Esophagus (tissue), 2 donors: ENCODE measurements around the gene INO80E. TPM values are rescaled to one million over a fixed set of nuclear protein-coding genes. Genes with fewer than 3 reads are reported as not detected.
"Not testable (repeated sequence)": the region's sequence is repeated elsewhere in the genome, so short reads cannot be mapped to it uniquely, and the experiment has no call there.

Experiments used
- H3K27ac ChIP-seq, 2 donors: one replicate each; pipeline ENCODE4 v1.5.1; 2013; ENCODE audit warnings: low read depth in 2 of 2, mild to moderate bottlenecking in 2 of 2, inconsistent platforms in 1 of 2, low read length in 1 of 2, moderate library complexity in 1 of 2
- H3K27me3 ChIP-seq, 2 donors: one replicate each; pipeline ENCODE4 v1.6.1; 2013; ENCODE audit warnings: low read length in 2 of 2, control low read depth in 1 of 2, mild to moderate bottlenecking in 1 of 2; ENCODE audit not compliant: insufficient read depth in 2 of 2, control insufficient read depth in 1 of 2
- H3K36me3 ChIP-seq, 2 donors: one replicate each; pipeline ENCODE4 v1.6.1; 2013; ENCODE audit warnings: low read length in 1 of 2; ENCODE audit not compliant: control insufficient read depth in 2 of 2, insufficient read depth in 2 of 2
- H3K4me1 ChIP-seq, 2 donors: one replicate each; pipeline ENCODE4 v1.6.1; 2013; ENCODE audit warnings: low read length in 1 of 2; ENCODE audit not compliant: control insufficient read depth in 2 of 2, insufficient read depth in 2 of 2
- H3K4me3 ChIP-seq, 2 donors: one replicate each; pipeline ENCODE4 v1.5.1; 2013; ENCODE audit warnings: low read length in 2 of 2, mild to moderate bottlenecking in 2 of 2, low read depth in 1 of 2, moderate library complexity in 1 of 2
- H3K9me3 ChIP-seq, 2 donors: one replicate each; pipeline ENCODE4 v1.6.1; 2013; ENCODE audit warnings: mild to moderate bottlenecking in 2 of 2, low read depth in 1 of 2, low read length in 1 of 2, moderate library complexity in 1 of 2; ENCODE audit not compliant: control insufficient read depth in 2 of 2, insufficient read depth in 1 of 2
- WGBS, 2 donors: extraction: QIAGEN DNeasy Blood & Tissue Kit; methylation state at CpG; one replicate each; pipeline ENCODE4 v1.1.7; 2013; 5-methylcytosine and 5-hydroxymethylcytosine counted together
- polyA plus RNA-seq, 2 donors: library from polyadenylated mRNA; stranded (reverse); fragments of 200-250 nt; gene quantifications; one replicate each; pipeline ENCODE4 v1.2.3, GENCODE V29; 2013
- donor health status: healthy with polysubstance abuse.
- donor health status: Bipolar disorder and iron deficiency.

The INO80E gene, protein sequence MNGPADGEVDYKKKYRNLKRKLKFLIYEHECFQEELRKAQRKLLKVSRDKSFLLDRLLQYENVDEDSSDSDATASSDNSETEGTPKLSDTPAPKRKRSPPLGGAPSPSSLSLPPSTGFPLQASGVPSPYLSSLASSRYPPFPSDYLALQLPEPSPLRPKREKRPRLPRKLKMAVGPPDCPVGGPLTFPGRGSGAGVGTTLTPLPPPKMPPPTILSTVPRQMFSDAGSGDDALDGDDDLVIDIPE
- polyA plus RNA-seq: 10 to 100 TPM; 46.4 to 82.1 TPM

DNA sequence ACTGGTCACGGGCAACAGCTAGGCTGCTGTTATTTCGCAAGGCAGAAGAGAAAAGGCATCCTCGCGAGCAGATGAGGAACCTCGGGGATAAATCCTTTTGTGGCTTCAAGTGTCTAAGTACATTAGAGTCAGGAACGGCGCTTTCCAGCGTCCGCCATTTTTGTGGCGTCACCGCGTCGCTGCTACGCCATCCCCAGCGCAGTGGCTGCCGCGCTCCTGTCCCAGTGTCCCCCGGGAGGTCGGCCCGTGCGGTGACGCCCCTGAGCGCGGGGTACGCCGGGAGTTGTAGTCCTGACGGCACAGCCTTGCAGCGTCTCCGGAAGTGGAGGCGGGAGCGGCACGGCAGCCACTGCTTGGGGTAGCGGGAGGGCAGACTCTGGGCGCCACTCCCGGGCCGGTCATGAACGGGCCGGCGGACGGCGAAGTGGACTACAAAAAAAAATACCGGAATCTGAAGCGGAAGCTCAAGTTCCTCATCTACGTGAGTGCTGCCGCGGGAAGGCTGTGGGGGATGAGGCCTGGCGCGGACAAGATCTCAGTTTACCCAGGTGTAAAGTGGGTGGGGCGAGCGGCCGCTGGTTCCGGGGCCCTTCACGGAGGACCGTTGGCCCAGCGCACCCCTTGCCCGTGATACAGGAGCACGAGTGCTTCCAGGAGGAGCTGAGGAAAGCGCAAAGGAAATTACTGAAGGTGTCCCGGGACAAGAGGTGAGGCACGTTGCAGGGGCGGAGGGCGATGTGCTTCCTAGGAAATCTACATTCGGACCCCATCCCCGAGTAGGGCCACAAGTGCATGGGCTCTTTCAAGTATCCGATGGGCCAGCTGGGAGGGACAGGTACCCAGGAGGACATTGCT lies at the start of gene INO80E:
INO80E (plus strand) TSS at position 331 of the 855 bp plus-strand sequence; CDS start at position 401, 70 bp downstream.
- Histone ChIP-seq H3K27me3 (no peaks in the 10 kb centered on the region), H3K36me3 (peaks cover 12 to 25% of the 10 kb centered on the region in 2 donors), H3K27ac (peak within 1 kb of the TSS; percentile 93 to 98), H3K4me1 (peaks cover 8% of the 10 kb centered on the region in 2 donors), H3K9me3 (no peaks in the 10 kb centered on the region), H3K4me3 (peak within 1 kb of the TSS; percentile 68 to 77)
- 0% methylated on average over 65 of the region's 65 CpGs for WGBS, 2 donors

DNA sequence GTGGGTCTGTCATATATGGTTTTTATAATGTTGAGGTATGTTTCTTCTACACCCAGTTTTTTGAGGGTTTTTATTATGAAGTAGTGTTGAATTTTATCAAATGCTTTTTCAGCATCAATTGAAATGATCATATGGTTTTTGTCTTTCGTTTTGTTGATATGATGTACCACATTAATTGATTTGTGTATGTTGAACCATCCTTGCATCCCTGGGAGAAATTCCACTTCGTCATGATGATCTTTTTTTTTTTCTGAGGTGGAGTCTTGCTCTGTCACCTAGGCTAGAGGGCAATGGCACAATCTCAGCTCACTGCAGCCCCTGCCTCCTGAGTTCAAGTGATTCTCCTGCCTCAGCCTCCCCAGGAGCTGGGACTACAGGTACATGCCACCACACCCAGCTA lies 48.1 kb upstream of the INO80E start:
- no peak overlapping the region for H3K4me3 ChIP-seq
- no peaks in the 10 kb centered on the region for H3K36me3 ChIP-seq
- no peak overlapping the region for H3K27ac ChIP-seq
- no peaks in the 10 kb centered on the region for H3K4me1 ChIP-seq
- no peaks in the 10 kb centered on the region for H3K27me3 ChIP-seq
- H3K9me3 ChIP-seq: no peaks in the 10 kb centered on the region
- WGBS, 2 donors: 81 to 84% methylated on average over 2 of the region's 2 CpGs

DNA sequence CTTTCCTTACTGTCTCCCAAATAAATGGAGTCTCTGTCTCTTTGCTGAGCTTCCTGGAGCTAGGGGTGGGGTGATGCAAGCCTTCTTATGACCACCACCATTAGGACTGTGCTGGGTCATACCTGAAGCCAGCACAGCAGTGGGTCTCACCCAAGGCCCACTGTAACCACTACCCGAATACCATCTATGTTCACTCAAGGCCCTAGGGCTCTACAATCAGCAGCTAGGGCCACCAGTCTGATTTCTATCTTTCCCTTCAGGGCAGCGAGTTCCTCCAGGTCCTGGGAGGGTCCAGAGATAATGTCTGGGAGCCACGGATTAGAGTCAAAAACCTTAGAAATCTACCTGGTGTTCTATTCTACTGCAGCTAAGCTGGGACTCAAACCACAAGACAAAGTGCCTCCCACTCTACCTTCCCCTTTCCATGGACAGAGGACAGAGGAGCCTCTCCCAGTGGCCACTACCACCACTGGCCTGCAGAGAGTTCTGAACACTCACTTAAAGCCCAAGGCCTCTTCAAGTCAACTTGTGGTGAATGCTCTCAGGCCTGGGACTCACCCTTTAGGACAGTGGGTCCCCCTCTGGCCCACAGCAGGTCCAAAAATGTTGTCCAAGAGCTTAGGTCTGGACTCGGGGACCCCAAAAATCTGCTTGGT lies 45.1 kb upstream of the INO80E start:
- 93 to 98% methylated on average over 4 of the region's 4 CpGs for WGBS, 2 donors
- Histone ChIP-seq H3K27ac (no peak overlapping the region), H3K9me3 (no peaks in the 10 kb centered on the region)

DNA sequence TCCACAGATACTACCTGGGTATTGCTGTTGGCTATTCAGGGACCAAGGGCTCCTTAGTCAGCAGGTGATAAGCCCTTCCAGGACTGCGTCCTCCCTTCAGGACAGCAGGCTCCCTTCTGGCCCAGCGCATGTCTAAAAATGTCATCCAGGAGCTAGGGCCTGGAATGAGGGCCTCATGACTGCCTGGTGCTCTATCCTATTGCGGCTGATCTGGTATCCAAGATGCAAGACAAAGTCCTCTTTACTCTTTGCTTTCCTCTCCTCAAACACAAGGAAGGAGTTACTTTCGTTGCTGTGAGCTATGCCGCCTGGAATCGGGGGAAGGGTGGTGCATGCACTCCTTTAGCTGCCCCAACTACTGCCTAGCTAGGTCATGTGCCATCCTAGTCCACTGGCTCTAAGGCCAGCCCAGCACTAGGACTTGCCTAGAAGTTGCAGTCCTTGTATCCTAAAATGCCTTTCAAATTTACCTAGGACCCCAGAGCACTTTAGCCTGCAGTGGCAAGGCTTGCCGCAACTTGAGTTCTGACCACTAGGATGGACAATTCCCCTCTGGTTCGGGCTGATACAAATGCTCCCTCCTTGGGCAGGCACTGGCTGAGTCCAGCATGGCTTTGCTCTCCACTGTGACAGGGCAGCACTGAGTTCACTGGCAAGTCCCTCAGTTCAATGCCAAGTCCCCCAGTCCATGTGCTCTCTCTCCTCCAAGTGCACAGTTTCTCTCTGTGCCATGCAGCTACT lies 44.2 kb upstream of the INO80E start:
- WGBS, 2 donors: 81 to 90% methylated on average over 8 of the region's 8 CpGs
- H3K36me3 ChIP-seq: no peaks in the 10 kb centered on the region
- no peaks in the 10 kb centered on the region for H3K9me3 ChIP-seq
- no peaks in the 10 kb centered on the region for H3K27me3 ChIP-seq
- H3K27ac ChIP-seq: no peak overlapping the region
- H3K4me3 ChIP-seq: no peak overlapping the region
- H3K4me1 ChIP-seq: no peaks in the 10 kb centered on the region

More for the DNA sequence above, 45.1 kb upstream of the INO80E start:
- H3K36me3 ChIP-seq: no peaks in the 10 kb centered on the region
- H3K4me3 ChIP-seq: no peak overlapping the region
- H3K27me3 ChIP-seq: no peaks in the 10 kb centered on the region
- no peaks in the 10 kb centered on the region for H3K4me1 ChIP-seq

DNA sequence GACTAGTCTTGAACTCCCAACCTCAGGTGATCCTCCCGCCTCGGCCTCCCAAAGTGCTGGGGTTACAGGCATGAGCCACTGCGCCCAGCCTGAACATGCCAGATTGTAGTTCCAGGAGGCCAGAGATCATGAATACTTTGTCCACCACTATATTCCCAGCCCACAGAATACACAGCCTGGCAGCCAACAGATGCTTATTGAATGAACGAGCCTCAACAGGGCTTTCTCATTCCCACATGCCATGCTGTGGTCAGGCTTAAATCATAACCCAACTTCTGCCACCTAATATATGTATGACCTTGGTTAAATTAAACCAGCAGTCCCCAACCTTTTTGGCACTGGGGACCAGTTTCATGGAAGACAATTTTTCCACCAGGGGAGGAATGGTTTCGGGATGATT lies 37.3 kb upstream of the INO80E start:
- 87 to 93% methylated on average over 5 of the region's 5 CpGs for WGBS, 2 donors
- no peak overlapping the region for H3K4me3 ChIP-seq

DNA sequence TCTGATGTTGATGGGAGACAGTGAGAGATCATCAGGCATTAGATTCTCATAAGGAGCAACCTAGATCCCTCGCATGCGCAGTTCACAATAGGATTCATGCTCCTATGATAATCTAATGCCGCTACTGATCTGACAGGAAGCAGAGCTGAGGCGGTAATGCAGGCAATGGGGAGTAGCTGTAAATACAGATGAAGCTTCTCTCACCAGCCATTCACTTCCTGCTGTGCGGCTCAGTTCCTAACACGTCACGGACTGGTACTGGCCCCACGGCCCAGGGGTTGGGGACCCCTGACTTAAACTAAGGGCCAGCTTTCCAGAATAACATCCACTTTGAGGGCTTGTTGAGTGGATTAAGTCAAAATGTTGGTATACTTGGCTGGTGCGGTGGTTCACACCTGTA lies 36.7 kb upstream of the INO80E start:
- Histone ChIP-seq H3K36me3 (no peaks in the 10 kb centered on the region), H3K4me1 (peaks cover 0 to 3% of the 10 kb centered on the region in 2 donors)
- WGBS, 2 donors: 84 to 87% methylated on average over 9 of the region's 9 CpGs

More for the DNA sequence above, 37.3 kb upstream of the INO80E start:
- peaks cover 0 to 3% of the 10 kb centered on the region in 2 donors for H3K4me1 ChIP-seq
- H3K27ac ChIP-seq: no peak overlapping the region
- no peaks in the 10 kb centered on the region for H3K9me3 ChIP-seq
- H3K36me3 ChIP-seq: no peaks in the 10 kb centered on the region
- no peaks in the 10 kb centered on the region for H3K27me3 ChIP-seq

DNA sequence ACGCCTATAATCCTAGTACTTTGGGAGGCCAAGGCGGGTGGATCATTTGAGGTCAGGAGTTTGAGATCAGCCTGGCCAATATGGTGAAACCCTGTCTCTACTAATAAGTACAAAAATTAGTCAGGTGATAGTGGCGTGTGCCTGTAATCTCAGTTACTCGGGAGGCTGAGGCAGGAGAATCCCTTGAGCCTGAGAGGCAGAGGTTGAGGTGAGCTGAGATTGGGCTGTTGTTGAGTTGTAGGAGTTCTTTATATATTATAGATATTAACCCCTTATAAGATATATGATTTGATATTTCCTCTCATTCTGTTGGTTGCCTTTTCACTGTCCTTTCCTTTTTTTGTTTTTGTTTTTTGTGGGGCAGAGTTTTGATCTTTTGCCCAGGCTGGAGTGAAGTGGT lies 36.2 kb upstream of the INO80E start:
- WGBS, 2 donors: 87% methylated on average over 4 of the region's 4 CpGs
- not testable (repeated sequence) for H3K27ac ChIP-seq, H3K36me3 ChIP-seq, H3K4me1 ChIP-seq, H3K4me3 ChIP-seq, H3K9me3 ChIP-seq, H3K27me3 ChIP-seq

More for the DNA sequence above, 36.7 kb upstream of the INO80E start:
- no peaks in the 10 kb centered on the region for H3K9me3 ChIP-seq
- no peak overlapping the region for H3K27ac ChIP-seq
- H3K27me3 ChIP-seq: no peaks in the 10 kb centered on the region
- no peak overlapping the region for H3K4me3 ChIP-seq

DNA sequence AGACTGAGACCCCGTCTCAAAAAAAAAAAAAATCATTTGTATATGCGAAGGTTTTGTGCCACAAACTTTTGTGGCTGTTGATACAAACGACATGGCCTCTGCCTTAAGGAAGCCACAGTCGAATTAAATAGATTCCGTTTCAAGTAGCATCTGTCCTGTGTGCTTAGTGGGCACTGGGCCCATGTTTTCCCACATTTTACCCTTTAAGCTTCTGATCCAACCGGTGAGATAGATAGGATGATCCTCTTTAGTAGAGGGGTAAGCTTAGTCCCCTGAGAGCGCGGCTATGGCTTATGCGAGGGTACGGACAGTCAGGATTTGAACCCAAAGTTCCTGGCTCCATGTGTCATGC lies 34.9 kb upstream of the INO80E start:
- 60 to 61% methylated on average over 10 of the region's 10 CpGs for WGBS, 2 donors
- peak overlapping the region; percentile 71 to 85 for H3K4me3 ChIP-seq

More for the DNA sequence above, 34.9 kb upstream of the INO80E start:
- Histone ChIP-seq H3K27me3 (no peaks in the 10 kb centered on the region), H3K27ac (peak overlapping the region; percentile 94 to 98), H3K4me1 (peaks cover 0 to 3% of the 10 kb centered on the region in 2 donors), H3K9me3 (no peaks in the 10 kb centered on the region), H3K36me3 (no peaks in the 10 kb centered on the region)
